GM21723 (cell line): ENCODE data around the gene ADAMTS2.

ENCODE experiments used
- ATAC-seq: cut with Tn5 transposase; IDR thresholded peaks from one replicate; pipeline ENCODE4 v1.9.1; 2021; ENCODE audit warnings: mild to moderate bottlenecking, moderate library complexity; ENCODE audit not compliant: unreplicated experiment

Gene ADAMTS2

DNA sequence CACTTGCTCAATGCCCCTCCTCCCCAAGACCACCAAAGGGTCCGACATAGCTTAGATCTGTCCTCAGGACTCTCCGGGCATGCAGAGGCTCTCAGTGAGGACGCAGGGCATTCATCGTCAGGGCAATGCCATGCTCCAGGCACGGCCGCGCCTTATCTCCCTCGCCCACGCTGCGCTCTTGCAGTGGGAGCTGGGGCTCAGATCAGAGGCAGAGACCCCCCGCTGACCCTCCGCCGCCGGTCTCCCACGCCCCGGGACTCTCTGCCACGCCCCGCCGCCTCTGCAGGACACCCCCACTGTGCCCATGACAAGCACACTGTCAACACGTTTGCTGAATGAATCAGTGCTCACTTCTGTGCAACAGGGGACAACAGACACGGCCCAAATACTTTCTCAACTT is 140.7 kb downstream of the ADAMTS2 start:
- no peak for ATAC-seq

DNA sequence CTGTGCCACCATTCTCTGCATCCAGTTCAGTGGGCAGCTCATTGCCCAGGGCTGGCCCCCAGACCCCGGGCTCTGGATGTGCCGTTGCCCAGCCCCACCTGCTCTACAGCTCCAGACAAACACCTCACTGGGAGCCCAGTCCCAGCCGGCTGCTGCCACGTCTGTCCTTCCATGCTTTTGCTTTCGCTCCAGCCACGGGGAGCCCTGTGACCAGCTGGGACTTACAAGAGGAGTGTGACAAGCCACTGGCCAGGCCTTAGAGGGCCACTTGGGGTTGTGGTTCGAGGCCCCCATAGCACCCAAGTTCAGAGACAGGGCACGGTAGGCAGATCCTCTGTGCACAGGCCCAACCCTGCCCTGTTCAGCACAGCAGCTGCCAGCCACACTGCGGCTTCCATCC is 142.0 kb downstream of the ADAMTS2 start:
- ATAC-seq = no peak

DNA sequence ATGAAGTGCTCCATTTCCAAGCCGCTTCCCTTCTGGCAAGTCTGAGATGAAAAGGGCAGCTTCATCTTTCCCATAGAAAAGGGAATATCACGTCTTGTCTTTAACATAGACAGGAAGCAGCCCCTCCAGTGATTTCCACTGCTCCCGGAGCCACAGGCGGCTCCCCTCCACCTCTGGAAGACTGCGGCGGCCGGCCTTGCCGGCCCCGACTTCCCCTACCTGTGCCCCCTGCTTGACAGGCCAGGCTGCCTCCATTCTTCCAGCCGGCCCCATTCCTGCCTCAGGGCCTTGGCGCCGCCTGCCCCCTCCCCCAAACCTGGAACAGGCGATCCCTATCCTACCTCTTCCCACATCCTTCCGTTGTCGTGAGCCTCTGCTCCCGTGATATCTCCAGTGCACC is 143.3 kb downstream of the ADAMTS2 start:
- ATAC-seq = no peak

GRCh38 chr5:179199246-179199645 is 146.0 kb downstream of the ADAMTS2 start:
- ATAC-seq = no peak

GRCh38 chr5:179198825-179199224 is 146.4 kb downstream of the ADAMTS2 start:
- no peak for ATAC-seq

- no peak for ATAC-seq
Measured at GRCh38 chr5:179196405-179197079, 148.7 kb downstream of the ADAMTS2 start.

DNA sequence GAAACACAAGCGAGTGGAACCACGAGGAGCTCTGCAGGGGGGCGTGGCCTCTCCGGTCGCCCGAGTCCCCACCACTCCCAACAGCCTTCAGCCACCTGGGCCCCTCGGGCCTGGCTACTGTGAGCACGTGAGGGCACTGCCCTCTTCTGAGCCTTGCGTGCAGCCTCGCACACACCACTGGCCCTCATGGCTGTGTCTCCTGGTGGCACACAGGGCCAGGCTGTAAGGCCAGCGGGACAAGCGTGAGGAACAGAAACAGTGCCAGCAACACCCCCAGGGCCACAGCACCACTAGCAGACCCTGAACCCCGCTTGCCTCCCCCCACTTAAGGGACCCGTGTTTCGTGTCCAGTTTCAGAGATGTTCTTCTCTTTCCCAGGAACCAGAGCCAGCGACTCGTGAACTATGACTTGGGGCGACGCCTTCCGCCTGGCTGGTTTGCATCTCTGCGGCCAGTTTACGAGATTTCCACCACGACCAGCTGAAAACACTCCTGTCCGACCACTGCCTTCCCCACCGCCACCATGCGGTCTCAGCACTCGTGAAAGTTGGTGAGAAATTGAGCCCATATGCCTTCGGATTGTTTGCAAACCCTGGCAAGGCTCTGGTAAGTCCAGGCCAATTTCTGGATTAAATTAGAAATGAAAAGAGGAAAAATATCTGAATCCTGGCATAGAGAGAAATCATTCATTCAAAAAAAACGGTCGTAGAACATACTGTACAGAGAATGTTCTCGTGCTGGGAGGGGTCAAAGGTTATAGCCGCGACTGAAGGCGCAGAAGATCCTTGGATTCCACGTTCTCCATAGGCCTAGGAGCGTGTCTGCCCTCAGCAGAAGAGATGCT is 149.5 kb downstream of the ADAMTS2 start:
- ATAC-seq = no peak

DNA sequence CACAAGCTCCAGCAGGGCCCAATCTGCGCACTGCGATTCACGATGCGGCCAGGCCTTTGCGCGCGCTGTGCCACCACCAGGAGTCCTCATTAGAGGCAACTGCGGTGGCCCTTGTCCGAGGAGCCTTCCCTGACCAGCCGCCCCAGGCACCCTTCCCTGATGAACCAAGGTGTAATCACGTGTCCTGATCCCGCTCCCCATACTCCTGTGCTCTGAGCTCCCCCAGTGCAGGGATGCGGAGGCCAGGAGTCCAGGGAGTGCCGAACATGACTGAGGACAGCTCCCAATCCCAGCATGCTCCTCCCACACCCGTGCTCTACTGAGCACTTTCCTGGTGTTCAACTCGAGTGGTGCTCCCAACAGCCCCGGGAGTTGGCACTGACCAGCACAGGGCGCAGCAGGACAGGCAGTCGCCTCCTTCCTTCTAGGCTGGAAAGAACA is 150.3 kb downstream of the ADAMTS2 start:
- ATAC-seq = no peak

DNA sequence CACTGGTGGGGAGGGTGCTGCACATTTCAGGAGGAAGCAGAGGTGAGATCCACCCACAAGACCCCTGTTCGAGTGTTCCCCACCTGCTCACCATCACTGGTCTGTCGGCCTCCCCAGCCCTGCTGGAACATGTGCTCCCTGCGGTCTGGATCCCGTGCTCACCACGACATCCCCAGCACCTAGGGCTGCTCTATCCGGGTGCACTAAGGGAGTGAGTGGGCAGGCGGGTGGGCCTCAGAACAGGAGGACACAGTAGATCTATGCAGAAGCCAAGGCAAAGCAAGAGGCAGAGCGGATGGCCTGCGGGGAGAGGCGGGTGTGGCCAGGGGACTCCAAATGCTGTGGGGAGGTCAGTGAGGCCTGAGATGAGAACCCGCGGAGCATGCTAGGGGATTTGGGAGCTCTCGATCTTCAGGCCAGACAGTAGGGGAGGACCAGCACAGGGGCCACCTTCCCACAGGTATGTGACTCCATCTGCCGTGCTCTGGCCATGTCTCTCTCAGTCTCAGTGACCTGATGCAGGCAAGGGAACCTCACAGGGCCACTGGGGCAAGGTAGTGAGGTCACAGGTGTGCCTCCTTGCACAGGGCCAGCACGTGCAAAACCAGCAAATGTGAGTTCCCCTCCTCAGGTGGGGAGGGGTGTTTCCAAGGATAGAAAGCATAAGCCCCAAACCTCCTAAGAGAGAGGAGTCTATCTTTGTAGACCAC is 150.9 kb downstream of the ADAMTS2 start:
- no peak for ATAC-seq

DNA sequence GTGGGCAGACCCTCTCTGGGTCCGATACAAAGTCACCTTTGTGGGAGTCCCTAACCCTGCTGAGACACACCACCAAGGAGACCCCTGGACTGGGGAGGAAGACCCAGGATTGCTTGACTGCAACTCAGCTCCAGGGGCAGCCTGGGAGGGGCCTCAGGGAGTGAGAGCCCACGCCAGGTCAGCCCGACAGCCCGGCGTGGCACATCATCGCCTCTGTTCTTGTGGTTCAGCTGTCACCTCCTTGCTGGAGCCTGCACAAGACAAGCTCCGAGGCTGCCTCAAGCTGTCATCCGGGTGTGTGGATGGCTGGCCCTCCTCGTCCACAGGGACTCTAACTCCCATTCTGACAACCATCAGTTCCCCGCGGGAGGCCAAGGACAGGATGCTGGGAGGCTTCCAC is 151.5 kb downstream of the ADAMTS2 start:
- no peak for ATAC-seq

GRCh38 chr5:179192891-179193470 is 152.3 kb downstream of the ADAMTS2 start:
- no peak for ATAC-seq

- no peak for ATAC-seq
Measured at GRCh38 chr5:179192185-179192890, 152.9 kb downstream of the ADAMTS2 start.

- no peak for ATAC-seq
Measured at GRCh38 chr5:179191506-179192184, 153.6 kb downstream of the ADAMTS2 start.

DNA sequence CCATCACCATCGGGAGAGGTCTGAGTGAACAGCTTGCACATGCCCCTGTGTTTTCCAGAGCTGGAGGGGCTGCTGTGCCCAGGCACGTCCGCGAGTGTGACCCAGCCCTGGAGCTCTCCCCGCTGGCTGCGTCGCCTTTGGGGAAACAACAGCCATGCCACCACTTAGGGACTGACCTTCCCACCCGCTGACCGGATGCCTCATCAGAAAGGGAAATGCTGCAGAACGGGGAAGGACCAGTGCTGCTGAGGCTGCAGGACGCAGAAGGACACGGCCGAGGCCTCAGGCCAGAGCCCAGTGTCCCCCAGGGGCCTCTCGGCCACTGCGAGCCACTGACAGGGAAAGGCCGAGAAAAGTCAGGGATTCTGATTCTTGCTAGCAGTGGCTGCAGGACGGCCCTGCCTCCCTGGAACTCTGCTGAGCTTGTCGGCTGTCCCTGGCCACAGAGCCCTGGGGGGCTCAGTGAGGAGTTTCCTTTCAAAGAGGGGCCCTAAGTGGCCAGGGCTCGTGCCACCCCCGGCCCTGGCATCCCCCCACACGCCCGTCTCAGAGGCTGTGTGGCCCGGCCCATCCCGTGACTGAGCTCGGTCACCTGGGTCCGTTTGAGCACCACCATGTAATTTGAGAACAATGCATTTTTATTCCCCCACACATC is 154.3 kb downstream of the ADAMTS2 start:
- ATAC-seq = no peak

DNA sequence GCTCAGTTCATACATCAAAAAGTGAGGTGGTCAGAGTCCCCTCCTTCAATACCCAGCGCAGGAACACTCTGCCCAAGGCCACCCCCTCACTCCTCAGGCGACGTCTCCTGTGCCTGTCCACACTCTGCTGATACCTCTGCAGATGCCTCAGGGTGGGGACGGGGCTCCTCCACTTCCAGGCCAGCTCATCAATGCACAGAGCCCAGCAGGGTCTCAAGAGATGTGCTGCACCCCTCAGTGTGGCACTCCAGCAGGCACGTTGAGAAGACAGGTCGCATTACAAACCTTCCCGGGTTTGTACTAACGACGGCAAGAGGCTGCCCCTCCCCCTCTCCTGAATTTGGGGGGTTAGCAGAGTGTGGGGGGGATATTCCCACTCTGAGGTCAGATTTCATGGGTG is 156.6 kb downstream of the ADAMTS2 start:
- no peak for ATAC-seq

GRCh38 chr5:179187681-179188575 is 157.3 kb downstream of the ADAMTS2 start:
- ATAC-seq = no peak

- no peak for ATAC-seq
Measured at GRCh38 chr5:179187229-179187678, 158.0 kb downstream of the ADAMTS2 start.

GRCh38 chr5:179186801-179187200 is 158.5 kb downstream of the ADAMTS2 start:
- no peak for ATAC-seq
